HEK293 (cell line): ENCODE measurements around the gene WDR41.
"Not testable (repeated sequence)": the region's sequence is repeated elsewhere in the genome, so short reads cannot be mapped to it uniquely, and the experiment has no call there.

Experiments used
- CTCF ChIA-PET: fragments of 350-600 bp; formaldehyde crosslinking; extraction: SDS; loops from one replicate; lab custom pipeline; 2021; ENCODE audit warnings: antibody characterized with exemption; lab: Yijun Ruan, JAX
- POLR2A ChIA-PET: fragments of 300-600 bp; formaldehyde crosslinking; extraction: SDS; loops from one replicate; lab custom pipeline; 2020; ENCODE audit warnings: antibody characterized with exemption, inconsistent platforms; lab: Yijun Ruan, JAX
- H3K27ac ChIP-seq: fragments of 200-500 bp; sonication (Bioruptor generic); 2 replicates; pipeline ENCODE4 v1.5.1; 2014; ENCODE audit warnings: low read depth, low read length, control low read depth, inconsistent platforms; ENCODE audit errors: extremely low read depth
- H3K36me3 ChIP-seq, 2 experiments: fragments of 200-500 bp in 1 of 2; sonication (Bioruptor generic) in 1 of 2; 1 replicate in 1 of 2; 2 replicates in 1 of 2; pipeline ENCODE4 v1.5.1; 2014 to 2017; ENCODE audit warnings: inconsistent platforms in 2 of 2, low read length in 2 of 2; ENCODE audit not compliant: control insufficient read depth in 2 of 2, insufficient read depth in 1 of 2
- H3K4me1 ChIP-seq: fragments of 200-500 bp; sonication (Bioruptor generic); 2 replicates; pipeline ENCODE4 v1.5.1; 2014; ENCODE audit warnings: mild to moderate bottlenecking, low read length, inconsistent platforms; ENCODE audit not compliant: control insufficient read depth, insufficient read depth
- H3K4me3 ChIP-seq: 2 replicates; pipeline ENCODE4 v1.5.1; 2011; ENCODE audit warnings: low read depth, mild to moderate bottlenecking, control low read depth, low read length, moderate library complexity
- H3K9me3 ChIP-seq: fragments of 200-500 bp; sonication (Bioruptor generic); 2 replicates; pipeline ENCODE4 v1.5.1; 2014; ENCODE audit warnings: low read depth, low read length, inconsistent platforms; ENCODE audit not compliant: control insufficient read depth, insufficient read depth
- BCL11B ChIP-seq: fragments of 450-650 bp; formaldehyde crosslinking; IDR thresholded peaks from 2 replicates; pipeline ENCODE4 v1.5.1; 2016; ENCODE audit warnings: low read depth, missing biosample characterization, missing genetic modification characterization
- GLI2 ChIP-seq: fragments of 450-650 bp; formaldehyde crosslinking; IDR thresholded peaks from 2 replicates; pipeline ENCODE4; 2017; ENCODE audit warnings: missing biosample characterization, missing genetic modification characterization, low read depth, borderline replicate concordance
- INSM2 ChIP-seq: fragments of 450-650 bp; formaldehyde crosslinking; IDR thresholded peaks from 2 replicates; pipeline ENCODE4 v1.5.1; 2016; ENCODE audit warnings: missing biosample characterization, missing genetic modification characterization
- KLF1 ChIP-seq: fragments of 450-650 bp; formaldehyde crosslinking; IDR thresholded peaks from 2 replicates; pipeline ENCODE4 v1.5.1; 2016; ENCODE audit warnings: missing biosample characterization, missing genetic modification characterization
- KLF8 ChIP-seq: fragments of 450-650 bp; formaldehyde crosslinking; IDR thresholded peaks from 2 replicates; pipeline ENCODE4 v1.5.1; 2016; ENCODE audit warnings: missing biosample characterization, missing genetic modification characterization
- KLF9 ChIP-seq: fragments of 450-650 bp; formaldehyde crosslinking; IDR thresholded peaks from 2 replicates; pipeline ENCODE4 v1.5.1; 2016; ENCODE audit warnings: missing biosample characterization, missing genetic modification characterization, low read depth
- MZF1 ChIP-seq: fragments of 450-650 bp; formaldehyde crosslinking; IDR thresholded peaks from 2 replicates; pipeline ENCODE4 v1.5.1; 2017; ENCODE audit warnings: missing biosample characterization, missing genetic modification characterization, borderline replicate concordance
- PRDM1 ChIP-seq: fragments of 450-650 bp; formaldehyde crosslinking; IDR thresholded peaks from 2 replicates; pipeline ENCODE4; 2016; ENCODE audit warnings: missing biosample characterization, missing genetic modification characterization
- RBAK ChIP-seq: fragments of 450-650 bp; formaldehyde crosslinking; IDR thresholded peaks from 2 replicates; pipeline ENCODE4 v1.5.1; 2016; ENCODE audit warnings: missing biosample characterization, missing genetic modification characterization
- YY1 ChIP-seq: fragments of 450-650 bp; formaldehyde crosslinking; IDR thresholded peaks from 2 replicates; pipeline ENCODE4 v1.5.1; 2018; ENCODE audit warnings: missing biosample characterization, missing genetic modification characterization
- ZBTB10 ChIP-seq: fragments of 450-650 bp; formaldehyde crosslinking; IDR thresholded peaks from 2 replicates; pipeline ENCODE4 v1.5.1; 2016; ENCODE audit warnings: missing biosample characterization, missing genetic modification characterization
- ZBTB26 ChIP-seq: fragments of 450-650 bp; formaldehyde crosslinking; optimal IDR thresholded peaks from 2 replicates; pipeline ENCODE3; 2016; ENCODE audit warnings: missing biosample characterization, mild to moderate bottlenecking, missing genetic modification characterization
- ZFP69B ChIP-seq: fragments of 450-650 bp; formaldehyde crosslinking; IDR thresholded peaks from 2 replicates; pipeline ENCODE4 v1.5.1; 2016; ENCODE audit warnings: missing biosample characterization, missing genetic modification characterization
- ZNF132 ChIP-seq: fragments of 450-650 bp; formaldehyde crosslinking; IDR thresholded peaks from 2 replicates; pipeline ENCODE4 v1.5.1; 2017; ENCODE audit warnings: missing biosample characterization, missing genetic modification characterization, borderline replicate concordance
- ZNF133 ChIP-seq: fragments of 450-650 bp; formaldehyde crosslinking; IDR thresholded peaks from 2 replicates; pipeline ENCODE4 v1.5.1; 2016; ENCODE audit warnings: missing biosample characterization, missing genetic modification characterization
- ZNF239 ChIP-seq: fragments of 450-650 bp; formaldehyde crosslinking; IDR thresholded peaks from 2 replicates; pipeline ENCODE4 v1.5.1; 2016; ENCODE audit warnings: missing biosample characterization, missing genetic modification characterization
- ZNF248 ChIP-seq: fragments of 450-650 bp; formaldehyde crosslinking; IDR thresholded peaks from 2 replicates; pipeline ENCODE4 v1.5.1; 2017; ENCODE audit warnings: missing biosample characterization, missing genetic modification characterization
- ZNF37A ChIP-seq: fragments of 450-650 bp; IDR thresholded peaks from 2 replicates; pipeline ENCODE4 v1.5.1; 2018; ENCODE audit warnings: missing biosample characterization, missing genetic modification characterization
- ZNF426 ChIP-seq: fragments of 450-650 bp; formaldehyde crosslinking; IDR thresholded peaks from 2 replicates; pipeline ENCODE4 v1.5.1; 2017; ENCODE audit warnings: missing biosample characterization, missing genetic modification characterization, mild to moderate bottlenecking, inconsistent platforms, moderate library complexity
- ZNF488 ChIP-seq: fragments of 450-650 bp; formaldehyde crosslinking; IDR thresholded peaks from 2 replicates; pipeline ENCODE4 v1.5.1; 2016; ENCODE audit warnings: missing biosample characterization, missing genetic modification characterization
- ZNF571 ChIP-seq: fragments of 450-650 bp; formaldehyde crosslinking; IDR thresholded peaks from 2 replicates; pipeline ENCODE4 v1.5.0; 2017; ENCODE audit warnings: missing biosample characterization, missing genetic modification characterization
- ZNF677 ChIP-seq: fragments of 450-650 bp; IDR thresholded peaks from 2 replicates; pipeline ENCODE4 v1.5.0; 2018; ENCODE audit warnings: missing biosample characterization, mild to moderate bottlenecking, missing genetic modification characterization, moderate library complexity
- ZNF791 ChIP-seq: fragments of 450-650 bp; formaldehyde crosslinking; IDR thresholded peaks from 2 replicates; pipeline ENCODE4 v1.5.1; 2016; ENCODE audit warnings: missing biosample characterization, missing genetic modification characterization
- ZNF792 ChIP-seq: fragments of 450-650 bp; formaldehyde crosslinking; IDR thresholded peaks from 2 replicates; pipeline ENCODE4 v1.5.1; 2016; ENCODE audit warnings: missing biosample characterization, missing genetic modification characterization
- ZSCAN23 ChIP-seq: fragments of 450-650 bp; formaldehyde crosslinking; IDR thresholded peaks from 2 replicates; pipeline ENCODE4 v1.5.1; 2016; ENCODE audit warnings: missing biosample characterization, missing genetic modification characterization

Gene WDR41

GRCh38 chr5:77492653-77493000 is 511 bp upstream of the WDR41 start (continued):
- no peak for TF ChIP-seq MZF1 (tag by site-specific recombination)
- no peak for TF ChIP-seq ZFP69B
- TF ChIP-seq ZSCAN23 (tag by site-specific recombination), result no peak
- TF ChIP-seq KLF9 (tag by site-specific recombination), result no peak
- TF ChIP-seq ZNF132 (tag by site-specific recombination), result no peak

- H3K4me3 ChIP-seq, result peak overlapping the region; percentile 88
- H3K9me3 ChIP-seq, H3K4me1 ChIP-seq, H3K27ac ChIP-seq: not testable (repeated sequence)
- peaks cover 3 to 17% of the 10 kb centered on the region in 2 experiments; a peak in 1 of 3 replicates for H3K36me3 ChIP-seq
- CTCF ChIA-PET, result interaction anchor here (0.6 to 2.9 kb wide), 2 partner anchors 93 to 346 kb away, joined by 5 to 27 read pairs; no protein-coding TSS in a partner anchor
- TF ChIP-seq INSM2 (peak; percentile 59; the same call in 1 of the 2 replicates), KLF1 (tag by site-specific recombination) (peak; percentile 25; the same call in 1 of the 2 replicates), YY1 (tag by site-specific recombination) (peak; percentile 44; the same call in 1 of the 2 replicates), PRDM1 (tag by site-specific recombination) (peak; percentile 89), KLF8 (tag by site-specific recombination) (peak; percentile 19; the same call in 1 of the 2 replicates)
- POLR2A ChIA-PET, result interaction anchor here (0.8 to 1.2 kb wide), 3 partner anchors 322 to 667 kb away, joined by 3 to 7 read pairs (median 4); partner anchors contain the start of gene ZBED3
Measured at GRCh38 chr5:77490741-77491344, 1.3 kb downstream of the WDR41 start.

GRCh38 chr5:77486344-77486962 is 5.7 kb downstream of the WDR41 start:
- Histone ChIP-seq H3K4me3 (no peak overlapping the region), H3K27ac (no peak overlapping the region), H3K4me1 (peaks cover 5% of the 10 kb centered on the region; the same call in 1 of the 2 replicates), H3K36me3 (peaks cover 17 to 48% of the 10 kb centered on the region in 2 experiments), H3K9me3 (no peaks in the 10 kb centered on the region)
- POLR2A ChIA-PET, result no interaction called here
- TF ChIP-seq ZBTB10 (tag by site-specific recombination) (no peak), ZNF677 (tag by site-specific recombination) (no peak), ZNF248 (tag by site-specific recombination) (no peak), RBAK (tag by site-specific recombination) (no peak), ZBTB26 (no peak), ZNF488 (tag by site-specific recombination) (no peak), ZNF791 (tag by site-specific recombination) (no peak), ZNF37A (tag by site-specific recombination) (no peak), ZNF792 (tag by site-specific recombination) (no peak), BCL11B (tag by site-specific recombination) (no peak), ZNF571 (tag by site-specific recombination) (no peak), GLI2 (no peak), ZNF239 (tag by site-specific recombination) (no peak), ZNF133 (tag by site-specific recombination) (no peak), ZNF426 (no peak)
- CTCF ChIA-PET, result interaction anchor here (0.6 kb wide), 1 partner anchor 161 kb away, joined by 5 read pairs; no protein-coding TSS in a partner anchor
